ENCODE results near the gene NMT1. TPM values are rescaled to one million over a fixed set of nuclear protein-coding genes. Genes with fewer than 3 reads are reported as not detected.

The NMT1 gene
- total RNA-seq, 4 donors from 2014 or later, result 58.5 to 79.3 (median 65.1) TPM

DNA sequence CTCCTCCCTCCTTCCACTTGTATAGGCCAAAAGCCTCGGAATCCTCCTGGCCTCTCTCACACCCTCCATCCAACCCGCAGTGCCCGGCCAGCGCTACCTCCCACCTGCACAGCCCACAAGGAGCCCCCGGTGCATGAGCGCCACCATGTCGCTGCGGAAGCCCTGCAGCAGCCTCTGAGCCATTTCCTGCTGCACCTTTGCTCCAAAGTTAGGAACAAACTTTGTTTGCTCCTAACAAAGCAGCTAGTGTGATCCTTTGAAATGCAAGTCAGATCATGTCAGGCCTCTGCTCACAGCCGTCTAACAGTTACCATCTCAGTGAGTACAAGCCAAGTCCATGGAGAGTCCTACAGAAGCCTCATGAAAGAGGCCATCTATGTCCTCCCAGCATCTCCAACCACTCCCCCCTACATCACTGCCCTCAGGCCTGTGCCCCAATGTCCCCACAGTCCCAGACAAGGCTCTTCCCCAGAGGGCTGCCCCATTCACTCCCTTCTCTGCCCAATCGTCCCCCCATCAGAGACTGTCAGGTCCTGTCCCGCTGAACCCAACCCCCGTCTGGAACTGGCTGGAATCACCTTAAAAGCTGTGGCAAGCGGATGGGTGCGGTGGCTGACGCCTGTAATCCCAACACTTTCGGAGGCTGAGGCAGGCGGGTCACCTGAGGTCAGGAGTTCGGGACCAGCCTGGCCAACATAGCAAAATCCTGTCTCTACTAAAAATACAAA lies 17.1 kb upstream of the NMT1 start:
- no peaks in the 10 kb centered on the region for H3K27me3 ChIP-seq
- H3K27ac ChIP-seq (replicated peaks in 1 of 4), result peak overlapping the region; percentile 32 to 65 (median 48)
- 79% methylated on average over 18 of the region's 18 CpGs for WGBS
- H3K4me3 ChIP-seq, result no peak overlapping the region
- peaks cover 39 to 80% (median 66%) of the 10 kb centered on the region in 4 donors for H3K4me1 ChIP-seq
- H3K36me3 ChIP-seq, result no peaks in the 10 kb centered on the region
- TF ChIP-seq, protein P1, sequence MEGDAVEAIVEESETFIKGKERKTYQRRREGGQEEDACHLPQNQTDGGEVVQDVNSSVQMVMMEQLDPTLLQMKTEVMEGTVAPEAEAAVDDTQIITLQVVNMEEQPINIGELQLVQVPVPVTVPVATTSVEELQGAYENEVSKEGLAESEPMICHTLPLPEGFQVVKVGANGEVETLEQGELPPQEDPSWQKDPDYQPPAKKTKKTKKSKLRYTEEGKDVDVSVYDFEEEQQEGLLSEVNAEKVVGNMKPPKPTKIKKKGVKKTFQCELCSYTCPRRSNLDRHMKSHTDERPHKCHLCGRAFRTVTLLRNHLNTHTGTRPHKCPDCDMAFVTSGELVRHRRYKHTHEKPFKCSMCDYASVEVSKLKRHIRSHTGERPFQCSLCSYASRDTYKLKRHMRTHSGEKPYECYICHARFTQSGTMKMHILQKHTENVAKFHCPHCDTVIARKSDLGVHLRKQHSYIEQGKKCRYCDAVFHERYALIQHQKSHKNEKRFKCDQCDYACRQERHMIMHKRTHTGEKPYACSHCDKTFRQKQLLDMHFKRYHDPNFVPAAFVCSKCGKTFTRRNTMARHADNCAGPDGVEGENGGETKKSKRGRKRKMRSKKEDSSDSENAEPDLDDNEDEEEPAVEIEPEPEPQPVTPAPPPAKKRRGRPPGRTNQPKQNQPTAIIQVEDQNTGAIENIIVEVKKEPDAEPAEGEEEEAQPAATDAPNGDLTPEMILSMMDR (IDR thresholded peaks at IDR 0.05), result no peak
- TF ChIP-seq POLR2AphosphoS5 (IDR thresholded peaks at IDR 0.05) (no peak), POLR2A (IDR thresholded peaks at IDR 0.05; ENCODE audit: low read depth) (no peak), EP300 (IDR thresholded peaks at IDR 0.05) (no peak)
- intact Hi-C loops (cut with DNase I), result no loop called here
- no peak for DNase-seq (ENCODE audit: extremely low spot score)
- no peaks in the 10 kb centered on the region for H3K9me3 ChIP-seq

DNA sequence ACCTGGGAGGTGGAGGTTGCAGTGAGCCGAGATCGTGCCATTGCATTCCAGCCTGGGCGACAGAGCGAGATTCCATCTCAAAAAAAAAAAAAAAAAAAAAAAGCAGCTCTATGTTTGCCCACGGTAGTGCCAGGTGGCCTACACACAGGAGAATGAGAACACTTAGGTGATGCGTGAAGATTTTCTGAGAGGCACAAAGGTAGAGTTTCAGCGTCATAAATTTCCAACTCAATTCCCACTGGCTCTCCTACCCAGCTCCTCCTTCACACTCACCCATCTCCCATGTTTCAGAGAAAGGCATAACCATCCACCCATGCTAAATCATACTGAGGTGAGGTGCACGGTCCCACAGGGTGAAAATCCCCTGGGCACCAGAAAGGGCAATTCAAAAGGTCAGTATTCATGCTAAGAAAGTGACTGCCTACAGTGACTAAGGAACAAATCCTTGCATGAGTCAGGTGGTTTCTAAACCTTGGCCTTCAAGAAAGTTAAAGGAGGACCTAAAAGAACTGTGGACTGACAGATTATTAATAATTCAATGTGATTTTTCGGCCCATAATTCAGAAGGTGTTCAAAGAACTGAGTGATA lies 14.5 kb upstream of the NMT1 start:
- intact Hi-C loops (cut with DNase I), result loop anchor here (5.0 kb wide), 1 partner anchor 86 kb away; the partner anchor contains the start of gene PLCD3

DNA sequence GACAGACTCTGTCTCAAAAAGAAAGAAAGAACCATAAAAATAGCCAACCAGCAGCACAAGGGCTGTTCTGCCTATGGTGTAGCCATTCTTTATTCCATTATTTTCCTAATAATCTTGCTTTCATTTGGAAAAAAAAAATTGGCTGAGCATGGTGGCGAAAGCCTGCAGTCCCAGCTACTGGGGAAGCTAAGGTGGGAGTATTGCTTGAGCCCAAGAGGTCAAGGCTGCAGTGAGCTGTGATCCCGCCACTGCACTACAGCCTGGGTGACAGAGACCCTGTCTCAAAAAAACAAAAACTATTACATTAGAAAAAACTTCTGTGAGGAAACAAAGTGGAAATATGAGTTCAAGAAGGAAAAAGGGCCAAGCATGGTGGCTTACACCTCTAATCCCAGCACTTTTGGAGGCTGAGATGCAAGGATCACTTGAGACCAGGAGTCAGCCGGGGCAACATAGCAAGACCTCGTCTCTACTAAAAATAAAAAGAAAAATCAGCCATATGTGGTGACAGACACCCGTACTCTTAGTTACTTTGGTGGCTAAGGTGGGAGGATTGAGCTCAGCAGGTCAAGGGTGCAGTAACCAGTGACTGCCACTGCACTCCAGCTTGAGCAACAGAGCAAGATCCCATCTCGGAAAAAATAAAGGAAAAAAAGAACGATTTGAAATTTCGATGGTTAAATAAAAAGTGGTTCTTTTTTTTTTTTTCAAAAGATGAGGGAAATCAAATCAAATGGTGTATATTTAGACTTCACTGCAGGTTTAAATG lies 12.1 kb upstream of the NMT1 start:
- Histone ChIP-seq H3K9me3 (no peaks in the 10 kb centered on the region), H3K27me3 (no peaks in the 10 kb centered on the region), H3K4me1 (peaks cover 19 to 55% (median 44%) of the 10 kb centered on the region in 4 donors), H3K27ac (replicated peaks in 1 of 4) (peak overlapping the region; percentile 25 to 96 (median 64)), H3K36me3 (no peaks in the 10 kb centered on the region), H3K4me3 (no peak overlapping the region)
- no peak for DNase-seq (ENCODE audit: extremely low spot score)
- intact Hi-C loops (cut with DNase I), result loop anchor here (5.0 kb wide), 1 partner anchor 83 kb away; the partner anchor contains the start of gene PLCD3
- TF ChIP-seq, protein P1 (IDR thresholded peaks at IDR 0.05), result peak in 2 of 3 experiments; percentile 12 to 42
- TF ChIP-seq POLR2AphosphoS5 (IDR thresholded peaks at IDR 0.05) (no peak), POLR2A (IDR thresholded peaks at IDR 0.05; ENCODE audit: low read depth) (no peak)
- 87% methylated on average over 8 of the region's 8 CpGs for WGBS

More for the DNA sequence above, 14.5 kb upstream of the NMT1 start:
- TF ChIP-seq, protein P1 (IDR thresholded peaks at IDR 0.05), result no peak
- TF ChIP-seq POLR2A (IDR thresholded peaks at IDR 0.05; ENCODE audit: low read depth), result no peak
- no peak for TF ChIP-seq POLR2AphosphoS5 (IDR thresholded peaks at IDR 0.05)
- no peak for TF ChIP-seq EP300 (IDR thresholded peaks at IDR 0.05)
- Histone ChIP-seq H3K27me3 (no peaks in the 10 kb centered on the region), H3K36me3 (no peaks in the 10 kb centered on the region), H3K9me3 (no peaks in the 10 kb centered on the region), H3K4me1 (peaks cover 27 to 70% (median 58%) of the 10 kb centered on the region in 4 donors), H3K4me3 (no peak overlapping the region), H3K27ac (replicated peaks in 1 of 4) (no peak overlapping the region)
- 88% methylated on average over 9 of the region's 9 CpGs for WGBS
- DNase-seq (ENCODE audit: extremely low spot score), result no peak

DNA sequence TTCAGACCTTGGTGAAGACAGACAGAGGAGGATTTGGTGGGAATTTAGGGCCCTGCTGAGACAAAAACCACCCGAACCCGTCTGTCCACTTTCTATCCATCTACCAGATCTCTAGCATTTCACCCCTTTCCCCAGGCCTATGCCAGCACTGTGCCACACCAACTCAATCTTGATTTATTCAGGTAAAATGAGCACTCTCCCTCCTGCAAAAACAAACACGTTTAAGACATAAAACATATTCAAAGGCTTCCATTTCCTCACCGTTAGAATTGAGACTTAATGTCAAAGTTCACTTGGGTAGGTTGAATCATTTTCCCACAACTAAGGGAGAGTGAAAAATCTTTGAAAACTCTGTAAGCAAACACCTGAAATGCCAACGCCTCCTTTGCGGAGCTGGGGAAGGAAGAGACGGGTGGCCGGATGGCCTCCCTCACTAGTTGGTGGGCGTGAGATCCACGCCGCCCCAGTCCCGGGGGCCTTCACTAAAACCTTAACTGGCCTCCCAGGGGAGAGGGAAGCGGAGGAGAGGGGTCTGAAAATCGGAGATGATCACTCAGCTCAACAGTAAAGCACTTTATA lies 10.5 kb upstream of the NMT1 start:
- TF ChIP-seq POLR2A (IDR thresholded peaks at IDR 0.05; ENCODE audit: low read depth) (no peak), POLR2AphosphoS5 (IDR thresholded peaks at IDR 0.05) (no peak), EP300 (IDR thresholded peaks at IDR 0.05) (no peak)
- TF ChIP-seq, protein P1 (IDR thresholded peaks at IDR 0.05), result no peak
- 3% methylated on average over 14 of the region's 14 CpGs for WGBS
- peaks cover 12 to 39% (median 30%) of the 10 kb centered on the region in 4 donors for H3K4me1 ChIP-seq
- H3K36me3 ChIP-seq, result peaks cover 0 to 5% (median 0%) of the 10 kb centered on the region in 4 donors
- H3K4me3 ChIP-seq, result peak overlapping the region; percentile 56 to 79 (median 66)
- peak overlapping the region; percentile 89 to 96 (median 92) for H3K27ac ChIP-seq (replicated peaks in 1 of 4)
- DNase-seq (ENCODE audit: extremely low spot score), result no peak
- no peaks in the 10 kb centered on the region for H3K9me3 ChIP-seq
- intact Hi-C loops (cut with DNase I), result loop anchor here (5.0 kb wide), 1 partner anchor 47 kb away; no protein-coding TSS in a partner anchor
- H3K27me3 ChIP-seq, result no peaks in the 10 kb centered on the region

Measured in esophagus muscularis mucosa (tissue), 4 donors.